GM18526 (cell line): ENCODE data around the gene IRX2.

Experiments
- POLR2A ChIP-seq: IDR thresholded peaks from 3 replicates; pipeline ENCODE4 v1.6.1; 2011; ENCODE audit not compliant: insufficient read length; ENCODE audit errors: extremely low read depth

Gene IRX2

DNA sequence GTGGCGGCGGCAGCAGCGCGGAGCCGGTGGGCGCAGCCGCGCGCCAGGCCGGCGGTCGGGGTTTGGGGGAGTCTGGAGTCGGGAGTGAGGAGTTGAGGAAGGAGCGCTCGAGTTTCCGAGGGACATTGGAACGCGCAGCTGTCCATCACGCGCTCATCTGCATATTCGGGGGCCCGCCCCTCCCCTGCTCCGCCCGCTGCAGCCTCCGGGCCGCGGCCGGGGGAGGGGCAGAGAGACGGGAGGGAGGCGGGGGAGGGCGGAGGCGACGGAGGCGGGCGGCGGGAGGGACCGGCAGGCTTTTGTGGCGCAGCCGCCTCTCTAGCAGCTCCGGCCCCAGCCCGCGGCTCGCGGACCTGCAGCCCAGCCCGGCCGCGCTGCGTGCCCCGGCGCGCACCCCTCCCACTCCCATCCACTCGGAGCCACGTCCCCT lies at the start of gene IRX2:
Gene IRX2, minus strand, starts transcription at position 86 of the 430 bp plus-strand sequence. CDS start 264 bp downstream, outside the sequence.
- TF ChIP-seq POLR2A = no peak

DNA sequence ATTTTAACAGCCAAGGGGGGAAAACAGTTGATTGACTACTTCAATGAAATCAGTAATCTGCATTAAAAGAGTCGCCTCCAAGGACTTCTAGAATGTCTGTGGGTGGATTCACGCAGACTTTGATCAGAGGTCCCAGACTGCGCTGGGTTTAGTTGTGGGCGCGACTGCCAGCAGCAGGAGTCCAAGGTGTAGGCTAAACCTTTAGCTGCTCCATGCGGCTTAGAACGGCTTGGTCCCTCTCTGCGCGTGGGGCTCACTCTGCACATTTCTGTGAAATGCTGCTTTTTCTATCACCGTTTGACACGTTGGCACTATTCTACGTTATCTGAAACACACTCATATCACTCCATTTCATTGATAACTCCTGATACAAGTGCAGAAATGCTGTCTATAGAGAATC lies 48.6 kb upstream of the IRX2 start:
- TF ChIP-seq POLR2A = no peak

DNA sequence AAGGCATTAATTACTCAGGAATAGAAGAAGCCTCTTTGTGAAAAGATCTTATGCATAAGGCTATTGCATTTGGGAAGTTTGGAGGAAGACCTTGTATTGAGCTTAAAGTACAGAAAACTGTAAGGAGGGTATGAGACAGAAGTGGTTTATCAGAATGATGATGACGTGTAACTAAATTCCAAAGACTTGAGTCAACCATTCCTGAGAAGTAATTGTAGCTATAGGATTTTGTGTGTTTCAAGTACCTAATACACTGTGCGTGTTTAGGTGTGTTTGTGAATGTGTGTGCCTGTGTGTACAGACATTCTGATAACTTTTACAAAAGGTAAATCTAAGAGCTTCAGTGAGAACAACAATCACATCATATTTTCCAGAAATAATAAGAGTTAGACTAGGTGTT lies 46.5 kb upstream of the IRX2 start:
- no peak for TF ChIP-seq POLR2A

DNA sequence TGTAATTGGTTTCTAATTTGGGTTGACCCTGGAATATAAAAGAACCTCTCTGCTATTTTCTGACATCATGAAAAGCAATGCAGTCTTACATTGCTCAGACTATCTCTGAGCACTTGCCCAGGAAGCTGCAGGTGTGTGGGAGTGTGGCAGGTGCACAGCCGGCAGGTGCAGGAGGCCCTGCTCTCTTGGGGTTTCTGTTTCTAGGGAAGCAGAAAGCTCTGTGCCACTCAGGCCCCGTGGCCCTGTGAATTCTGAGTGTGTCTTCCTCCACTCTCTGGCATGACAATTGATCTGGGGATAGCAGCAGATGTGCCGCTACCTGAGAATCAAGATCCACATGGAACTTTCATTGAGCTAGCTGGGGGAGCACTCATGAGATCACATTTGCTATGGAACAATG lies 45.7 kb upstream of the IRX2 start:
- no peak for TF ChIP-seq POLR2A

DNA sequence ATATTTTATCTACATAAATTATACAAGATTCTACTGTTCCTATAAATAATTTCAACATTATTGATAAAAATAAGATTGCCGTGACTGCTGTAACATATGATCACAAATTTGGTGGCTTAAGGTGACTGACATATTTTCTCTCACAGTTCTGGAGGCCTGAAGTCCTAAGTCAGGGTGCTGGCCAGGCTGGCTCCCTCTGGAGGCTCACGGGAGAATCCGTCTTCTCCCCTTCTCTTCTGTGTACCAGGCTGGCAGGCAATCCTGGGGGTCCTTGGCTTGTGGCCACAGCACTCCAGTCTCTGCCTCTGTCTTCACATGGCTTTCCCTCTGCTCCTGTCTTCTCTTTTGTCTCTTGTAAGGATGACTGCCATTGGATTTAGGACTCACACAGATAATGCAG lies 31.7 kb upstream of the IRX2 start:
- no peak for TF ChIP-seq POLR2A

DNA sequence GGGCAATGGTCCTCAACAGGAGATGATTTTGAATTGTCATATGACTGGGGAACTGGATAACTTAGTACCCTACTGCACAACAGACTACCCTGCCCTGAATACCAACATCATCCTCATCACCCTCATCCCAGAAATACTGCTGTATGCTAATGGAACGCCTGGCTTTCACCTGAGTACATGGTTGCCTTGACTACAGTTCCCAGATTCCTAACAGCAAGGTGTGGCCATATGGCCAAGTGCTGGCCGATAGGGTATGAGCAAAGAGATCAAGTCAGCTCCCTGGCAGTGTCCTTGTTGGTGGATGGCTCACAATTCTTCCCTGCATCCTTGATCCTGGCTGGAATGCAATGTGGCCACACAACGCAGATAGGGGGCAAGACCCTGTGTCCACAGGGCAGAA lies 31.2 kb upstream of the IRX2 start:
- no peak for TF ChIP-seq POLR2A

DNA sequence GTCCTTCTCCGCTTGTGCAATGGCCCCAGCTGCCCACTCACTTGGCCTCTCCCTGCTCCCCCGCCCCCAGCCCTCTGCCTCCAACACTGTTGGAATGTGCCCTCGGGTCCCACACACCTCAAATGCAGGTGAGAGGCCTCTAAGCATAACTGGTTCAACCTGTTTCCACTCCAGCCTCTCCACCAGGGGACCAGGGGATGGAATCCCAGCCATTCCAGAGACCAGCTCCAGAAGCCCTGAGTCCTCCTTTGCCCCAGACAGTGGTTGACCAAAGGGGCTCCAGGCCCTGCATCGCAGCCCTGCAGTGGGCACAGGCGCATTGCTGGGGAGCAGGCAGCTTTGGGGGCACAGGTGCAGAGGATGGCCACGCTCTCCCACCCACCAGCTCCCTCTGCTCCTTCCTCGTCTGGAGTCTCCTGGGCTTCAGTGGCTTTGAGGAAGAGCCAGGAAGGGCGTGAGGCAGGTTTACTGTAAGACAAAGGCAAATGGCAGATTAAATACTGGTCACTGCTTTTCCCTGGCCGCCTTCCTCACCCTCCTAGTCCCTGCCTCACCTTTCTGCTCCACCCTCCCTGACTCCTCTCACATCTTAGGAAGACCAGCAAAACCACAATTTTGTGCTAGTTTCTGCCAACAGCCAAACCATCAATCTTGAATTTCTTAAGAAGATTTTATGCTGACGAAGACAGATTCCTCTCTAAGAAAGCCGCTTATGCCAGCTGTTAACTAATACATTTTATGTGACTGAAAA lies 29.1 kb upstream of the IRX2 start:
- no peak for TF ChIP-seq POLR2A

DNA sequence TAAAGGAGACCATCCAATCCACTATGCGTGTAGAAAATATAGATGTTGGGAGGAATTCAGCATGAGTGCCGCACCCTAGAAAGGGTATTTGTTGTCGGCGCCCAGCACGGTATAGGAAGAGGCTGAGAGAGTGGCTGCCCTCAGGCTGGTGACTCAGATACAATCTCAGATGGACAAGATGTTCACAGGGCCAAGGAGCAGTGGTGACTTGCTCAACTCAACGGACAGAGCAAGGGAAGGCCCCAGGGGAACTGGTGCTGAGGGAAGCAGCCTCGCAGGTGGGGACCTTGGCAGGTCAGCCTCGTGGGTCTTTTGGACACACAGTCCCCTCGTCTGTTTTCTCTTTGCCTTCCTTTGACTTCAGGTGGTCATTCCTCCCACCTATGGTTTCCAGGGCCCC lies 28.0 kb upstream of the IRX2 start:
- no peak for TF ChIP-seq POLR2A

DNA sequence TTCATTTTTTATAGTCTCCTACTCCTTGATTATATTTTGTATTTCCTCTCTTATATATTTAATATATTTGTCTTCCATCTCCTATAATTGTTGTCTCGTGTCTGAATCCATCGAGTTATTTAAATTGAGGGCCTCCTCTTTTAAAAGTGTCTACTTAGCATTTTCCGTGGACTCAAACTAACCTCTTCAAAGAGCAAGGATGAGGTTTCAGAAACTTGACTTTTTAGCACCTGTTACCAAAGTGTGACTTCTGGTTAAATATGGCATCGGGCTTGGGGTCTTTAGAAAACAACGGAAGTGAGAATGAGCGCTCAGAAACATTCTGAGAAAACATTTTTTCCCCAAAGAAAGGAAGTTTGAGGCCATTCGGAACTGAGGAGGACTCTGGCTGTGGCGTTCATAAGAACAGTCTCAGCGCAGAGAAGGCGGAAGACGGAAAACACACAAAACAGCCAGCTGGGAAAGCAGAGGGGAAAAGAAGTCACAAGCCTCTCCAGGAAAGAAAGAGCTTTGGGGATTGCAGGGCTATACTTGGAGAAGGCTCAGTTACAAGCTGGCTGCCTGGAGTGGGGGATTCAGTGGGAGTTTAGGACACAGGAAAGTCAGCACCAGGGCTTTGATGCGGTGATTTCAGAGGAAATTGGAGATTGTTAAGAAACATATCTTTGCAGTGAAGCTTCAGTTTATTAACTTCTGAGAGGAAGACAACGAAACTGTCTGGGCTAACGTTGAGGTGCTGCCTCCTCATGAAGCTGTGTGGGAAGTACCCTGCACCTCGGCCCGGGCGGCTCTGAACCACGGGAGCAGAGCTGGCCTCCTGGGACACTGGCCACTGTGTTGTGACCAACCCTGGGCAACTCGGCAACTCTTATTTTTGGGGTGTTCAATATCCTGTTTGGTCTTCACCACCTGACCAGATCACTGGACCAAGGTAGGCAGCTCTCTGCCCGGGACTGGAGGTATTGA lies 25.1 kb upstream of the IRX2 start:
- TF ChIP-seq POLR2A = no peak

DNA sequence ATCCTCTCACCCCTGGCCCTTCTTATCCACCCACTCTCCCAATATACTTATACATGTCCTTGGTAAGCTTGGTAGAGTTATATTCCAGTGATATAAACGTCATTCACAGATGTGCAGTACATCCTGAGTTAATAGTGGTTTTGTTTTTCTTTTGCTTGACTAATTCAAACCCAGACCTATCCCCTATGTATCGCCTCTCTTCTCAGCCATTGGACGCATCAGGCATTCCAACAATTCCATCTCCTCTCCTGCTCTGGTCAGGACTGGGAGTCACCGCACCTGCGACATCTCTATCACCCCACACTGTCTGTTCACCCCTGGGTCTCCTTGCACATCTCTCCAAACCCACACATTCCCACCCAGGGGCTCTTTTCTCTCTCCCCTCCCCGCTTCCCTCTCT lies 21.9 kb upstream of the IRX2 start:
- no peak for TF ChIP-seq POLR2A

DNA sequence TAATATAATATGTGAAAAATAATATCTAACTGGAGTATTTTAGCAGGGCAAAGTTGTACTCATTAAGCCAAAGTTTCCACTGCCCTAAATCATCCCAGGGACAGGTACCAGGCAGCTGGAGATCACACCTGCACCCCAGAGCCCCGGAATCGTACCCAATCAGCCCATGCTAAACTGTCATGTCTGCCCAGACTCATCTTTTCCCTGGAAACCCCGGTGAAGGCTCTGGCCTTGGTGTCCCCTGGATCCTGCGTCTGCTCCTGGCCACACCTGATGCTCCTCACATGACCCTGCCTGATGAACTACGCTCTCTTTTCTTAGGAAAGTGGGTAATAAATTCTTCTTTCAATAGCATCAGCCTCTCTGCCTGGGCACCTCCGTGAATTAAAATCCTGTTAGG lies 15.6 kb upstream of the IRX2 start:
- no peak for TF ChIP-seq POLR2A

DNA sequence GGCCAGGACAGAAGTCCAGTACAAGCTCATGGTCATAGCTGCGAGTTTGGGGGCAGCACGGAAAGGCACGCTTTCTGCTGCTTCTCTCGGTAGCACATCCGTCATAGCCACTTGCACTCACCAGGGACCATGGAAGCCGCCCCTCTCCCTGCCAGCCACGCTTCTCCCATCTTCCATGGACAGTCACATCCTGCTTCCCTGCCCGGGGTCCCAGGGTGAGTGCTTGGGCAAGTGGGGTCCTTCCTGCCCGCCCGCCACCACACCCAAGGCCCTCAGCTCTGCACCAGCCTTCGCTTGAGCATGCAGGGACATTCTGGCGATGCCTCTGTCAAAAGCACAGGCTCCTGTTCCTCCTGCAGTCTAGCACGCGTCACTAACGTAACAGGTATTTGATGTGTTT lies 13.1 kb upstream of the IRX2 start:
- no peak for TF ChIP-seq POLR2A

DNA sequence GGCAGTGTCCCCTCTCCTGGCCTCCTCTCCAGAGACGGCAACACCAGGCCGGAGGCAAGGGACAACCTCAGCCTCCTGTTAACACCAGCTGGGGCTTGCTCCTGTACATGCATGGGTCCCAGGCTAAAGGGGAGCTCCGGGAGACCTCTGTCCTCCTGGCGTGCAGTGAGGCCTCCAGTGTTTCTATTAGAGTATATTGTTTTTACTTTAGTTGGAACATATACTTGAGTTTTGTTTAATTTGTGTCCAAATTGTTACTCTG lies 12.0 kb upstream of the IRX2 start:
- TF ChIP-seq POLR2A = no peak

DNA sequence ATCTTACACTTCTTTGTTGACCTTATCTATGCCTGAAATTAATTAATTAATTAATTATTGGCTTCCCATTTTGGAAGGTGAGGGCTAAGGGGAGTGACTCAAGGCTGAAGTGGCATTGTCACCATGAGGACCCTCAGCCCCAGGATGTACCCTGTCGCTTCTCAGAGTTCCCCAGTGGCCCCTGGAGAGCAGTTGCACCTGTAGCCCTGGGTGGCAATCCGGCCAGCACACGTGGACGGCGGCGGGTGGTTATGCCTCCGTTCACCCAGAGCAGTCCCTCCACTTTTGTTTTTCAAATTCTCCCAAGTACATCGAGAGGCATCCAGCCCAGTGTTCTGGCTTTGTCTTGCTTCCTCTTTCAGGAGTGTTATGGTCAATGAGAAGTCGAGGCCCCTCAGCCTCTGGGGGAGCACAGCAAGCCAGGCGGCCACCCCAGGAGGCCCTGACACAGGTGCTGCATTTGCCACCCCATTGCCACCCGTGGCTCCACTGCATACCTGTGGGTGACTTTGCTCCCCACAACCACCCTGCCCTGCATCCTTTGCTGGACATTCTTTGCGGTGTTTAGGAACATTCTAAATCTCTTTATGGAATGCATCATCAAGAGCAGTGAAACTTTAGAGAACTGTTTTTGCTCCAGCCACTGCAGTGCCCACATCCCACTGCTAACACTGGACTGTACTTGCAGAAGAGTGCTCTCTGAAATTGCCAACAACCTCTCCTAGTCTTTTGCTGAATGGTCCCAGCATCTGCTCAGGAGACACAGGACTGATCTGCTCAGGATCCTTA lies 11.5 kb upstream of the IRX2 start:
- TF ChIP-seq POLR2A = no peak

DNA sequence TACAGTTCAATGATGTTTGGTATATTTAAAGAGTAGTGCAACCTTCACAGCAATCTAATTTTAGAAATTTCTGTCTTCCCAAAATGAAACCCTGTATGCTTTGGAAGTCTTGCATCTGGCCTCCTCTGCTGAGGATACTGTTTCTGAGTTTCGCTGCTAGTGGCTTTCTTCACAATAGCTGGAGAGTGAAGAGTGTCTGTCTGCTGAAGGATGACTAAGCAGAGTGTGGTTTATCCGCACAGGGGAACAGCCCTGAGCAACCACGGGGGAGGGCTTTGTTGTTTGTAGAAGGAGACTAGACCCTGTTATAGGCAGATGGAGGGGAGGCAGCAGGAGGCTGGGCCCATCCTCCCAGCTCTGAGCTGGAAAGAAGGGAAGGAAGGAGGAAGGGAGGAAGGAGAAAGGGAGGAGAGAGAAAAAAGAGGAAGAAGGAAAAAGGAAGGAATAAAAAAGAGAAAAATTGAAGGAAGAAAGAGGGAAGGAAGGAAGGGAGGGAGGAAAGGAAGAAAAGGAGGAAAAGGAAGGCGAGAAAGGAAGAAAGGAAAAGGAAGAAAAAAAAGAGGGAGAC lies 10.5 kb upstream of the IRX2 start:
- no peak for TF ChIP-seq POLR2A

DNA sequence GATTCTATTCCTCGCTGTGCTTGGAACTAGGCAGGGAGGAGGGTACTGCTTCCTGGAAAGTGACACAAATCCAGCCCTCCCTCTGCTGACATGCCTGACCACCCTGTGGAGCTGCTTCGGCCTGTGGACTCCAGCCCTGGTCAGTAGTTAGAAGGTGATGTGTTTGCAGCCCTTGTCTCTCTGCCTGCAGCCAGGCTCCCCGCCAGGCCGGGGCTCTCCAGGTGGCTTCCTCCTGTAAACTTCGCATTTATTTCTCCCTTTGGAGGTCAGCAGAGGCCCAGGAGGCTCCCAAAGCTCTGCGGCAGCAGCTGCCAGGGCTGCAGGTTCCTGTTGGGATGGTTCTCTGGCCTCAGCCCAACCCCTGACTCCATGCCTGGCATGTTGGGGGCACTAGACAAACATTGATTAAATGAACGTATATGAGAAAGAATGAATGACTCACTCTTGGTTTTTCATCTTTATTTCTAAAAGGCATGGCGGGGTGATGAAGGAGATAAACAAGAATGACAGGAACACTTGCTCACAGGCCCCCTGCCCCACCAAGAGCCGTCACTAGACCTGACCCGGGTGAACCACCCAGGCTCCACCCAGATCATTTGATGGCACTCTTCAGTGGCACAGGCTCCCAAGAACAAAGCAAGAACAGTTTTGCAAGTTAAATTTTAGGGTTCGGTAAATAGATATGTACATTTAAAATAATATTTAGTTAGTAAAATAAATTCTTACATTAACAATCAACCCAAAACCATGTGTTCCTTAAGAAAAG lies 8.4 kb upstream of the IRX2 start:
- no peak for TF ChIP-seq POLR2A
